ENCODE data around the gene AFDN.

- TF ChIP-seq EZH2 (IDR thresholded peaks at IDR 0.05; ENCODE audit: borderline replicate concordance), result no peak
- TF ChIP-seq CTCF (IDR thresholded peaks at IDR 0.05; ENCODE audit: poor library complexity), result no peak
Observed at GRCh38 chr6:167881327-167881726, 54.6 kb downstream of the AFDN start.
